KOPT-K1 (cell line): ENCODE data around the gene BCAT1.
"Not testable (repeated sequence)": the region's sequence is repeated elsewhere in the genome, so short reads cannot be mapped to it uniquely, and the experiment has no call there.

Experiments
- H3K27ac ChIP-seq: fragments of 200-600 bp; sonication (generic); 2 replicates; pipeline ENCODE4 v1.5.1; 2016; ENCODE audit warnings: antibody characterized with exemption, mild to moderate bottlenecking, low read depth, low read length; ENCODE audit not compliant: poor library complexity, severe bottlenecking
- H3K36me3 ChIP-seq: fragments of 200-600 bp; sonication (generic); 2 replicates; pipeline ENCODE4 v1.5.1; 2017; ENCODE audit warnings: antibody characterized with exemption, mild to moderate bottlenecking, low read length, moderate library complexity; ENCODE audit not compliant: insufficient read depth
- H3K9me3 ChIP-seq: fragments of 200-600 bp; sonication (generic); 2 replicates; pipeline ENCODE4 v1.5.1; 2017; ENCODE audit warnings: antibody characterized with exemption, low read length, mild to moderate bottlenecking; ENCODE audit not compliant: insufficient read depth, poor library complexity, severe bottlenecking

BCAT1 gene

GRCh38 chr12:24945039-24945438, 3.9 kb downstream of the BCAT1 start:
- Histone ChIP-seq H3K36me3 (no peaks in the 10 kb centered on the region; the same call in 1 of the 2 replicates), H3K9me3 (no peaks in the 10 kb centered on the region), H3K27ac (no peak overlapping the region)

GRCh38 chr12:24944601-24944975, 4.3 kb downstream of the BCAT1 start:
- Histone ChIP-seq H3K27ac (no peak overlapping the region), H3K9me3 (no peaks in the 10 kb centered on the region), H3K36me3 (no peaks in the 10 kb centered on the region; the same call in 1 of the 2 replicates)

- H3K27ac ChIP-seq = no peak overlapping the region
- no peaks in the 10 kb centered on the region; the same call in 1 of the 2 replicates for H3K36me3 ChIP-seq
- no peaks in the 10 kb centered on the region for H3K9me3 ChIP-seq
Measured at GRCh38 chr12:24943947-24944600, 4.8 kb downstream of the BCAT1 start.

- Histone ChIP-seq H3K27ac (no peak overlapping the region), H3K9me3 (no peaks in the 10 kb centered on the region), H3K36me3 (no peaks in the 10 kb centered on the region; the same call in 1 of the 2 replicates)
Measured at GRCh38 chr12:24940157-24940556, 8.7 kb downstream of the BCAT1 start.

GRCh38 chr12:24939551-24939950, 9.3 kb downstream of the BCAT1 start:
- H3K36me3 ChIP-seq, H3K27ac ChIP-seq, H3K9me3 ChIP-seq: not testable (repeated sequence)

GRCh38 chr12:24938341-24938740, 10.6 kb downstream of the BCAT1 start:
- Histone ChIP-seq H3K36me3 (no peaks in the 10 kb centered on the region), H3K27ac (no peak overlapping the region), H3K9me3 (no peaks in the 10 kb centered on the region)

GRCh38 chr12:24937553-24938244, 11.2 kb downstream of the BCAT1 start:
- no peak overlapping the region for H3K27ac ChIP-seq

GRCh38 chr12:24933694-24934407, 15.1 kb downstream of the BCAT1 start:
- Histone ChIP-seq H3K27ac (no peak overlapping the region), H3K9me3 (no peaks in the 10 kb centered on the region), H3K36me3 (no peaks in the 10 kb centered on the region)

More at GRCh38 chr12:24937553-24938244, 11.2 kb downstream of the BCAT1 start:
- Histone ChIP-seq H3K9me3 (no peaks in the 10 kb centered on the region), H3K36me3 (no peaks in the 10 kb centered on the region)

GRCh38 chr12:24931666-24932405, 17.1 kb downstream of the BCAT1 start:
- H3K36me3 ChIP-seq = no peaks in the 10 kb centered on the region
- no peaks in the 10 kb centered on the region for H3K9me3 ChIP-seq
- no peak overlapping the region for H3K27ac ChIP-seq

- H3K9me3 ChIP-seq = no peaks in the 10 kb centered on the region
- H3K27ac ChIP-seq = no peak overlapping the region
- no peaks in the 10 kb centered on the region for H3K36me3 ChIP-seq
Measured at GRCh38 chr12:24929953-24930352, 18.9 kb downstream of the BCAT1 start.

- not testable (repeated sequence) for H3K9me3 ChIP-seq, H3K27ac ChIP-seq, H3K36me3 ChIP-seq
Measured at GRCh38 chr12:24928533-24929306, 20.2 kb downstream of the BCAT1 start.

- Histone ChIP-seq H3K36me3 (no peaks in the 10 kb centered on the region), H3K9me3 (no peaks in the 10 kb centered on the region), H3K27ac (no peak overlapping the region)
Measured at GRCh38 chr12:24928131-24928530, 20.8 kb downstream of the BCAT1 start.

- H3K9me3 ChIP-seq = not testable (repeated sequence)
Measured at GRCh38 chr12:24926080-24926479, 22.8 kb downstream of the BCAT1 start.

GRCh38 chr12:24922090-24922489, 26.8 kb downstream of the BCAT1 start:
- Histone ChIP-seq H3K9me3 (no peaks in the 10 kb centered on the region), H3K27ac (no peak overlapping the region), H3K36me3 (no peaks in the 10 kb centered on the region)

More at GRCh38 chr12:24926080-24926479, 22.8 kb downstream of the BCAT1 start:
- H3K27ac ChIP-seq, H3K36me3 ChIP-seq: not testable (repeated sequence)
